ENCODE results near the gene OR2W3. TPM values are rescaled to one million over a fixed set of nuclear protein-coding genes. Genes with fewer than 3 reads are reported as not detected.

Gene OR2W3
- polyA plus RNA-seq, 3 donors from 2014 or later, result 0.55 to 0.82 TPM; not detected in 1

GRCh38 chr1:247895976-247896375, 589 bp downstream of the OR2W3 start:
- Mint-ChIP-seq H3K4me3 (peak overlapping the region in 3 of 5 donors; percentile 22 to 59 (median 49)), H3K27ac (peak overlapping the region in 1 of 6 donors; percentile 5)
- peak in 1 of 3 donors; percentile 24 for DNase-seq

GRCh38 chr1:247904122-247904521, 8.7 kb downstream of the OR2W3 start:
- Mint-ChIP-seq H3K4me3 (peak overlapping the region in 1 of 5 donors; percentile 2), H3K27ac (peak overlapping the region in 3 of 6 donors; percentile 9 to 57 (median 41)), H3K9me3 (peaks cover 0 to 4% (median 2%) of the 10 kb centered on the region in 6 donors), H3K27me3 (ENCODE audit: low read depth in 3 of 3) (peaks cover 0 to 2% (median 0%) of the 10 kb centered on the region in 3 donors), H3K4me1 (peaks cover 35 to 43% of the 10 kb centered on the region in 2 donors), H3K36me3 (no peaks in the 10 kb centered on the region)
- no peak for DNase-seq

More at GRCh38 chr1:247895976-247896375, 589 bp downstream of the OR2W3 start:
- Mint-ChIP-seq H3K27me3 (ENCODE audit: low read depth in 3 of 3) (peaks cover 0 to 2% (median 0%) of the 10 kb centered on the region in 3 donors), H3K36me3 (no peaks in the 10 kb centered on the region), H3K4me1 (peaks cover 7 to 24% of the 10 kb centered on the region in 2 donors), H3K9me3 (peaks cover 0 to 12% (median 0%) of the 10 kb centered on the region in 6 donors)

- peak overlapping the region in 2 of 5 donors; percentile 82 to 86 for H3K4me3 Mint-ChIP-seq
- no peak for DNase-seq
- peaks cover 0 to 4% (median 2%) of the 10 kb centered on the region in 6 donors for H3K9me3 Mint-ChIP-seq
- H3K27me3 Mint-ChIP-seq (ENCODE audit: low read depth in 3 of 3), result peaks cover 0 to 2% (median 0%) of the 10 kb centered on the region in 3 donors
- no peaks in the 10 kb centered on the region for H3K36me3 Mint-ChIP-seq
- peak overlapping the region in 1 of 6 donors; percentile 6 for H3K27ac Mint-ChIP-seq
- peaks cover 35 to 43% of the 10 kb centered on the region in 2 donors for H3K4me1 Mint-ChIP-seq
These were observed 9.8 kb downstream of the OR2W3 start for GRCh38 chr1:247905181-247905580.

- peak overlapping the region; percentile 55 to 89 (median 82) for H3K27ac Mint-ChIP-seq
- H3K4me1 Mint-ChIP-seq, result peaks cover 35 to 43% of the 10 kb centered on the region in 2 donors
- DNase-seq, result no peak
- H3K4me3 Mint-ChIP-seq, result peak overlapping the region; percentile 76 to 86 (median 82)
- H3K36me3 Mint-ChIP-seq, result no peaks in the 10 kb centered on the region
- peaks cover 0 to 4% (median 2%) of the 10 kb centered on the region in 6 donors for H3K9me3 Mint-ChIP-seq
- H3K27me3 Mint-ChIP-seq (ENCODE audit: low read depth in 3 of 3), result peaks cover 0 to 2% (median 0%) of the 10 kb centered on the region in 3 donors
These were observed 10.6 kb downstream of the OR2W3 start for GRCh38 chr1:247905910-247906503.

- Mint-ChIP-seq H3K27me3 (ENCODE audit: low read depth in 3 of 3) (peaks cover 0 to 2% (median 0%) of the 10 kb centered on the region in 3 donors), H3K27ac (peak overlapping the region; percentile 55 to 89 (median 82)), H3K9me3 (peaks cover 0 to 4% (median 2%) of the 10 kb centered on the region in 6 donors), H3K36me3 (no peaks in the 10 kb centered on the region), H3K4me3 (peak overlapping the region; percentile 76 to 86 (median 82)), H3K4me1 (peaks cover 35 to 43% of the 10 kb centered on the region in 2 donors)
- peak; percentile 5 to 26 (median 15) for DNase-seq
These were observed 11.2 kb downstream of the OR2W3 start for GRCh38 chr1:247906504-247907047.

- H3K9me3 Mint-ChIP-seq, result peaks cover 0 to 4% (median 2%) of the 10 kb centered on the region in 6 donors
- no peaks in the 10 kb centered on the region for H3K36me3 Mint-ChIP-seq
- no peak for DNase-seq
- peaks cover 0 to 2% (median 0%) of the 10 kb centered on the region in 3 donors for H3K27me3 Mint-ChIP-seq (ENCODE audit: low read depth in 3 of 3)
- H3K27ac Mint-ChIP-seq, result no peak overlapping the region
- H3K4me3 Mint-ChIP-seq, result no peak overlapping the region
- H3K4me1 Mint-ChIP-seq, result peaks cover 35 to 43% of the 10 kb centered on the region in 2 donors
These were observed 13.4 kb downstream of the OR2W3 start for GRCh38 chr1:247908766-247909165.

- Mint-ChIP-seq H3K27ac (no peak overlapping the region), H3K4me1 (peaks cover 0 to 2% of the 10 kb centered on the region in 2 donors), H3K36me3 (no peaks in the 10 kb centered on the region), H3K9me3 (no peaks in the 10 kb centered on the region), H3K4me3 (no peak overlapping the region), H3K27me3 (ENCODE audit: low read depth in 3 of 3) (peaks cover 0 to 2% (median 1%) of the 10 kb centered on the region in 3 donors)
- no peak for DNase-seq
These were observed 18.4 kb downstream of the OR2W3 start for GRCh38 chr1:247913786-247914185.

- DNase-seq, result no peak
- no peak overlapping the region for H3K27ac Mint-ChIP-seq
These were observed 19.7 kb downstream of the OR2W3 start for GRCh38 chr1:247914941-247915662.

GRCh38 chr1:247919952-247920351, 24.6 kb downstream of the OR2W3 start, which contains the start of gene OR2T8:
TSS of gene OR2T8 (plus strand) at chr1:247920252. CDS start at chr1:247921018, 766 bp downstream.
- Mint-ChIP-seq H3K27me3 (ENCODE audit: low read depth in 3 of 3) (peaks cover 0 to 2% (median under 1%) of the 10 kb centered on the region in 3 donors), H3K36me3 (no peaks in the 10 kb centered on the region), H3K4me1 (no peaks in the 10 kb centered on the region), H3K4me3 (no peak within 1 kb of the TSS), H3K27ac (no peak within 1 kb of the TSS), H3K9me3 (no peaks in the 10 kb centered on the region)
- DNase-seq, result no peak

More at GRCh38 chr1:247914941-247915662, 19.7 kb downstream of the OR2W3 start:
- H3K4me3 Mint-ChIP-seq, result no peak overlapping the region
- H3K4me1 Mint-ChIP-seq, result no peaks in the 10 kb centered on the region
- H3K9me3 Mint-ChIP-seq, result no peaks in the 10 kb centered on the region
- peaks cover 0 to 3% (median 2%) of the 10 kb centered on the region in 3 donors for H3K27me3 Mint-ChIP-seq (ENCODE audit: low read depth in 3 of 3)
- H3K36me3 Mint-ChIP-seq, result no peaks in the 10 kb centered on the region

- Mint-ChIP-seq H3K27ac (no peak overlapping the region), H3K4me1 (no peaks in the 10 kb centered on the region), H3K36me3 (no peaks in the 10 kb centered on the region), H3K4me3 (no peak overlapping the region), H3K9me3 (no peaks in the 10 kb centered on the region), H3K27me3 (ENCODE audit: low read depth in 3 of 3) (peaks cover 0 to 2% (median 0%) of the 10 kb centered on the region in 3 donors)
- DNase-seq, result no peak
These were observed 28.6 kb downstream of the OR2W3 start for GRCh38 chr1:247923941-247924340.

- Mint-ChIP-seq H3K27me3 (ENCODE audit: low read depth in 3 of 3) (peaks cover 0 to 2% (median 0%) of the 10 kb centered on the region in 3 donors), H3K36me3 (no peaks in the 10 kb centered on the region), H3K9me3 (peaks cover 0 to 5% (median 0%) of the 10 kb centered on the region in 6 donors), H3K4me3 (no peak within 1 kb of the TSS), H3K4me1 (no peaks in the 10 kb centered on the region), H3K27ac (no peak within 1 kb of the TSS)
- no peak for DNase-seq
These were observed 29.5 kb downstream of the OR2W3 start, which contains the start of gene OR2AJ1 for GRCh38 chr1:247924868-247925267. TSS of gene OR2AJ1 (plus strand) at chr1:247924889. CDS start at chr1:247933769, 8,880 bp downstream.

GRCh38 chr1:247933989-247934388, 38.6 kb downstream of the OR2W3 start:
- Mint-ChIP-seq H3K36me3 (no peaks in the 10 kb centered on the region), H3K27ac (no peak overlapping the region), H3K9me3 (peaks cover 0 to 17% (median 3%) of the 10 kb centered on the region in 6 donors), H3K4me3 (no peak overlapping the region), H3K27me3 (ENCODE audit: low read depth in 3 of 3) (peaks cover 0 to 4% (median 2%) of the 10 kb centered on the region in 3 donors), H3K4me1 (peaks cover 0 to 3% of the 10 kb centered on the region in 2 donors)
- no peak for DNase-seq

GRCh38 chr1:247935781-247936180, 40.4 kb downstream of the OR2W3 start:
- peaks cover 0 to 3% of the 10 kb centered on the region in 2 donors for H3K4me1 Mint-ChIP-seq
- H3K27ac Mint-ChIP-seq, result no peak overlapping the region
- DNase-seq, result no peak
- peak overlapping the region in 2 of 5 donors; percentile 19 to 21 for H3K4me3 Mint-ChIP-seq
- no peaks in the 10 kb centered on the region for H3K36me3 Mint-ChIP-seq
- peaks cover 0 to 4% (median 0%) of the 10 kb centered on the region in 3 donors for H3K27me3 Mint-ChIP-seq (ENCODE audit: low read depth in 3 of 3)
- H3K9me3 Mint-ChIP-seq, result peaks cover 0 to 12% (median 3%) of the 10 kb centered on the region in 6 donors

Measured in immature natural killer cell (primary cell).